Bone marrow (tissue), 2 donors: ENCODE measurements around the gene TNS3.

Experiments used
- DNase-seq, 2 donors: peaks; one replicate each; lab custom pipeline; 2025; lab: John Stamatoyannopoulos, UW

TNS3 gene

GRCh38 chr7:47225387-47226131 lies 356.4 kb downstream of the TNS3 start:
- DNase-seq: peak in 1 of 2 donors; percentile 70
